Measurements from ENCODE around the gene ASPSCR1.
A peak's percentile ranks its signal among the peaks of the same experiment; 100 is the strongest.

The ASPSCR1 gene

GRCh38 chr17:82012640-82013295 is 35.3 kb downstream of the ASPSCR1 start:
- no peak for DNase-seq (ENCODE audit: low read depth in 3 of 3)

DNA sequence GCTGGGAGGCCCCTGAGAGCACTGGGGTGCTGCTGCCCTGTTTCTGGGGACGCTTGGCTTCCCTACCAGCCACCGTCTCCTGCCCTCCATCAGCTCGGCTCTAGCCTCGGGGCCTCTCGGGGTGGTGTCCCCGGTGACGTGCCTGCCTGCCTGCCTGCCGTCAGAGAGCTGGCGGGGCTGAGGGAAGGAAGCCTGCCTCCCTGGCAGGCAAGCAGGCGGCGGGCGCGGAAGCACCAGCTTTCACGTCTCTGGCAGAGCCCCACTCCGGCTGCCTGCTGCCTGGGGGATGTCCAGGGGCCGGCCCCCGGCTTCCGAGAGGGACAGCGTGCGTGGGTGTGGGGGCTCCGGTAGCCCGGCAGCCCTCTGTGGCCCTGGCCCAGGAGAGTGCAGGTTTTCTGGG is 35.9 kb downstream of the ASPSCR1 start:
- no peak for DNase-seq (ENCODE audit: low read depth in 3 of 3)

DNA sequence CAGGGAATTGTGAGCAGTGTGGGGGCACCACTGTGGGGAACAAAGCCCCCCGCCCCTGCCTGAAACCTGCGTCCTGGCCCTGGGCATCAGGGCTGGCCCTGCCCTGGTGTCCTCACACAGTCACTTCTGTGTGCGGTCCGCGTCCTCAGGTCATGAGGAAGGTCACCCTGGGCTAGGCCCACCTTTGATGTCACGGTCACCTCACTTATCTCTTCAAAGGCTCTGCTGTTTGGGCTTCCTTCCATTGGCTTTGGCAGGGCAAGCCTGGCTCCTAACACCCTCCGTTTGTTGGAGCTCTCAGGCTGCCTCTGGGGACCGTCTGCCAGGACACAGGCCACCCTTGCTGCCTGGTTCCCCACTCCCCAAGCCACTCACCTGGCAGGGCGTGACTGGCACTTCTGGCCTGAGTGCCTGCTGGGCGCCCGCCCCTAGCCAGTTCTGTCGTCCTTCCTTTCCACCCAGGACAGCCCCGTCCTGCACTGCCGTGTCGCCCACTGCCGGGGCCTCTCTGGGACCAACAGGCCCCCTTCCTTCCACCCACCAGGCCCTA is 36.4 kb downstream of the ASPSCR1 start:
- no peak for DNase-seq (ENCODE audit: low read depth in 3 of 3)

DNA sequence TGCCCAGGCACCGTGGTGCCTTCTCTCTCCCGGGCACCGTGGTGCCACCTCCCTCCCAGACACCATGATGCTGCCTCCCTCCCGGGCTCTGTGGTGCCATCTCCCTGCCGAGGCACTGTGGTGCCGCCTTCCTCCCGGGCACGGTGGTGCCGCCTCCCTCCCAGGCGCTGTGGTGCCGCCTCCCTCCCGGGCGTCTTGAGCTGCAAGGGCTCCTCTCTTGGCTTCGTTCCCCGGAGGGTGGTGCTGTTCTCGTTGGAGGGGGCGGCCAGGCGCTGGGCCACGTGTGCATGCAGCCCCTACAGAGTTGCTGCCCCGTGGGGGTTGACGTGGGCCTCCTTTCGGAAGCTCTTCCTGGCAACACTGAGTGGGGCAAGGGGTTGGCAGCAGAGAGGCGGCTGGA is 37.0 kb downstream of the ASPSCR1 start:
- DNase-seq (ENCODE audit: low read depth in 3 of 3), result no peak

GRCh38 chr17:82014971-82015310 is 37.5 kb downstream of the ASPSCR1 start:
- no peak for DNase-seq (ENCODE audit: low read depth in 3 of 3)

- DNase-seq (ENCODE audit: low read depth in 3 of 3), result no peak
Measured at GRCh38 chr17:82015311-82015971, 38.0 kb downstream of the ASPSCR1 start.

- DNase-seq (ENCODE audit: low read depth in 3 of 3), result no peak
Measured at GRCh38 chr17:82016061-82016874, 38.8 kb downstream of the ASPSCR1 start.

GRCh38 chr17:82016875-82017459 is 39.5 kb downstream of the ASPSCR1 start:
- DNase-seq (ENCODE audit: low read depth in 3 of 3), result no peak

GRCh38 chr17:82017612-82018151 is 40.3 kb downstream of the ASPSCR1 start:
- DNase-seq (ENCODE audit: low read depth in 3 of 3), result no peak

DNA sequence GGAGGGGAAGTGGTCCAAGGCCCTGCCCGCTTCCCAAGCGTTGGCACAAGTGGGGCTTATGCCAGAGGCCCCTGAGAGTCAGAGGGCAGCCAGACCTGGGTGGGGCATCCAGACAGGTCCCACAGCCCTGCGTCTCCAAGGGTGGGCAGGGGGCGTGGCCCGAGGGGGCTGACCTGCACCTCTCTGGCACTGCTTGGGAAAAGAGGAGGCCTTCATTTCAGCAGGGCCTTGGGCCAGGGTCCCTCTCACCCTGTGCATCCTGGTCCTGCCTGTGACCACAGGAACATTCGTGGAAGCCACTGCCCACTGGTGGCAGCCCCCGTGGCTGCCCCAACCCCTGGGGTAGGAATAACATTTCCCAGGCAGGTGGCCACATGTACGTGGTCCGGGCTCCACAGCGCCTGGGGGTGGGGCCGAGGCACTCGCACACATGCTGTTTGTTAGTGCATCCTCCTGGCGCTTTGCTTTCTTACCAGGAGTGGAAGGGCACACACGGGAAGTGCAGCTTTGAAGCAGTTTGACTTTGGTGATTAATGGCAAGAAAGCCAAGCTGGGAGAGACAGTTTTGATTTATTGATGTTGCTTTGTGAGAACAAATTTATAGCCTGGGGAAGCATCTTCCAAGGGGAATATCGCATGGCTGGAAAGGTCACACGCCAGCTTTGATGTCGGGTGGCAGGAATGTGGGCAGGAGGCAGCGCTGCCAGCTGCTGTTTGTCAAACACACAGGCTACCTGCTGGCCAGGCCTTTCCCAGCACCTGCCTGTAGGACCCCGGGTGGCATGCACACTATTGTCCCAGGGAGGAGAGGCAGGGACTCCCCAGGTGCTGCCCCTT is 40.9 kb downstream of the ASPSCR1 start:
- DNase-seq (ENCODE audit: low read depth in 3 of 3), result no peak

DNA sequence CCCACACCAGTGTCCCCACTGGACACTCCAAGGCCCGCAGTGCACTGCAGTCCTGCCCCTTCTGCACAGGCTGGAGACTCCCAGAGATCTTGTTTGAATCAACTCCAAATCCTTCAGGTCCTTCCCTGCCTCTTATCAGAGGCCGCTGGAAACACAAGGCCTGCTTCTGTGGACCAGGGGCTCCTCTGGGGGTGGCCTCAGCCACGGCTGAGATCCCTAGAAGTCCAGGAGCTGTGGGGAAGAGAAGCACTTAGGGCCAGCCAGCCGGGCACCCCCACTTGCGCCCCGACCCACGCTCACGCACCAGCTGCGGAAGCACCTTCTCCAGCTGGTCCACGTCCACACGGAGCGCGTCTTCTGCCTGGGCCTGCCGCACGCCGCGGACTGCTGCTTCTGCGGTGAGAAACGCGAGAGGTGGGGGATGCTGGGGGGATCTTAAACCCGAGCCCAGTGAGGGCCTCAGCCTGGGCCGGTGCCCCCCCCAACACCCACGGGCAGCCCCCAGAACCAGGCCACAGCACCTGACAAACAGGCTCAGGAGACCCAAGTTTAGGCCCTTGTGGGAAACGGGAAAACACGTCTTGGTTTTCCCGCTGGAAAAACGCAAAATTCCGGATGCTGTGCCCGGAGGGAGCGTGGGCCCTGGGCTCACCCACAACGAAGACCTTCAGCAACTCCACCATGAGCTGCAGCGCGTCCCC is 41.7 kb downstream of the ASPSCR1 start:
- no peak for DNase-seq (ENCODE audit: low read depth in 3 of 3)

- peak in 2 of 3 experiments; percentile 29 to 53 for DNase-seq (ENCODE audit: low read depth in 3 of 3)
Measured at GRCh38 chr17:82019690-82020571, 42.5 kb downstream of the ASPSCR1 start.

DNA sequence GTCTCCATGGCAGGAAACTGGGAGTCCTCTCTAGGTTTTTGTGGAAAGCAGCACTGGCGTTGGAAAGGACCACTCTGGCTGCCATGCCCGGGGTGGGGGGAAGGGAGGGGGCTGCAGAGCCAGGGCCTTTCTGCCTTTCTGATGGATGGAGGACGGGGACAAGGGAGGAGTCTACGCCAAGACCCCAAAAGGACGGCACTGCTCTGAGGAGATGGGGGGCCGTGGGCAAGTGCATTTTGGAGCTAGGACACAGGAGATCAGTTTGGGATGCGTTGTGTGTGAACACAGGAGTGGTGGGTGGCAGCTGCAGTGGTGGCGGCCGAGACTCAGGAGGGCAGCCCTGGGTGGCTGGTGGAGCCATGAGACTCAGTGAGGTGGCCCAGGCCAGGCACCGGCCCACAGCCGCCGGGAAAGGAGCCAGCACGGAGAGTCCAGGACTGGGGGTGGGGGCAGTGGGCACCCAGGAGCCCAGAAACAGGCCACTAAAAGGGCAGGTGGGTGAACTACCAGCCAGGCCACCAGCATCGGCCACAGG is 43.2 kb downstream of the ASPSCR1 start:
- no peak for DNase-seq (ENCODE audit: low read depth in 3 of 3)

- DNase-seq (ENCODE audit: low read depth in 3 of 3), result peak in 1 of 3 experiments; percentile 33
Measured at GRCh38 chr17:82021107-82021899, 43.9 kb downstream of the ASPSCR1 start.

DNA sequence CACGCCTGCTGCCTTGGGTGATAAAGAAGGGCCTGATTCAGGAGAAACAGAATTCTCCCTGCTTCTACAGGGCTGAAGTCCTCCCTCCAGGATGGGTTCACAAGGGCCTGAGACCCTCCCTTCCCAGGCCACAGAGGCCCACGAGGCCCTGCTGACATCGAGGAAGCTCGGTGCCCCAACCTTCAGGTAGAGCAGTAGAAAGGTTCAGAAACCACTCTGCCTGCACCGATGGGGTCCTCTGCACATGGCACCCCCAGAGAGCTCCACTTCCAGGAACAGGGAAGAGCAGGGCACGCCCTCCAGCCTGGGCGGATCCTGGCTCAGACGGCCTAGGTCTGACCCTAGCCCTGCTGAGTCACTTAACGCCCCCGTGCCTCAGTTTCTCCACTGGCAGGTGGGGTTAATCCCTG is 44.5 kb downstream of the ASPSCR1 start:
- DNase-seq (ENCODE audit: low read depth in 3 of 3), result no peak

- DNase-seq (ENCODE audit: low read depth in 3 of 3), result no peak
Measured at GRCh38 chr17:82022310-82022980, 45.0 kb downstream of the ASPSCR1 start, which contains the start of gene CENPX. Gene CENPX (minus strand): TSS chr17:82022878. CDS start chr17:82022861, 17 bp downstream.

GRCh38 chr17:82022981-82023446 is 45.6 kb downstream of the ASPSCR1 start, which contains the start of gene LRRC45:
Gene LRRC45 (plus strand): TSS chr17:82023305. CDS start chr17:82023644, 339 bp downstream.
- DNase-seq (ENCODE audit: low read depth in 3 of 3), result peak; percentile 99 to 100 (median 99)

Data from stimulated activated CD4-positive, alpha-beta T cell treated with anti-CD3 and anti-CD28 coated beads, TNF-alpha, amount 100 ng/mL, for 4 hours (primary cell).